Astrocyte (in vitro differentiated cells and primary cell): ENCODE measurements around the gene FKBP1B.

Experiments used
- EZH2 ChIP-seq: IDR thresholded peaks from 2 replicates; pipeline ENCODE4 v1.6.1; 2012; ENCODE audit warnings: mild to moderate bottlenecking, low read length, inconsistent platforms; ENCODE audit not compliant: insufficient read depth
- TF ChIP-seq, protein P1 (sequence below): IDR thresholded peaks from 2 replicates; pipeline ENCODE4 v1.5.1; 2011; ENCODE audit warnings: low read depth, mild to moderate bottlenecking, inconsistent platforms, low read length, moderate library complexity; ENCODE audit not compliant: insufficient read depth

GRCh38 chr2:24026233-24026632, 23.3 kb upstream of the FKBP1B start:
- TF ChIP-seq, protein P1, sequence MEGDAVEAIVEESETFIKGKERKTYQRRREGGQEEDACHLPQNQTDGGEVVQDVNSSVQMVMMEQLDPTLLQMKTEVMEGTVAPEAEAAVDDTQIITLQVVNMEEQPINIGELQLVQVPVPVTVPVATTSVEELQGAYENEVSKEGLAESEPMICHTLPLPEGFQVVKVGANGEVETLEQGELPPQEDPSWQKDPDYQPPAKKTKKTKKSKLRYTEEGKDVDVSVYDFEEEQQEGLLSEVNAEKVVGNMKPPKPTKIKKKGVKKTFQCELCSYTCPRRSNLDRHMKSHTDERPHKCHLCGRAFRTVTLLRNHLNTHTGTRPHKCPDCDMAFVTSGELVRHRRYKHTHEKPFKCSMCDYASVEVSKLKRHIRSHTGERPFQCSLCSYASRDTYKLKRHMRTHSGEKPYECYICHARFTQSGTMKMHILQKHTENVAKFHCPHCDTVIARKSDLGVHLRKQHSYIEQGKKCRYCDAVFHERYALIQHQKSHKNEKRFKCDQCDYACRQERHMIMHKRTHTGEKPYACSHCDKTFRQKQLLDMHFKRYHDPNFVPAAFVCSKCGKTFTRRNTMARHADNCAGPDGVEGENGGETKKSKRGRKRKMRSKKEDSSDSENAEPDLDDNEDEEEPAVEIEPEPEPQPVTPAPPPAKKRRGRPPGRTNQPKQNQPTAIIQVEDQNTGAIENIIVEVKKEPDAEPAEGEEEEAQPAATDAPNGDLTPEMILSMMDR = no peak
- no peak for TF ChIP-seq EZH2
